Stimulated activated CD4-positive, alpha-beta T cell treated with anti-CD3 and anti-CD28 coated beads, Interleukin-15, amount 100 ng/mL, for 1 hour (primary cell): Measurements from ENCODE around the gene COPS7A.

Experiments
- DNase-seq, 2 donors: peaks; one replicate each; pipeline ENCODE4 v3.0.0-alpha.2; 2020; ENCODE audit warnings: low read depth in 1 of 2, low spot score in 1 of 2

Gene COPS7A, protein sequence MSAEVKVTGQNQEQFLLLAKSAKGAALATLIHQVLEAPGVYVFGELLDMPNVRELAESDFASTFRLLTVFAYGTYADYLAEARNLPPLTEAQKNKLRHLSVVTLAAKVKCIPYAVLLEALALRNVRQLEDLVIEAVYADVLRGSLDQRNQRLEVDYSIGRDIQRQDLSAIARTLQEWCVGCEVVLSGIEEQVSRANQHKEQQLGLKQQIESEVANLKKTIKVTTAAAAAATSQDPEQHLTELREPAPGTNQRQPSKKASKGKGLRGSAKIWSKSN

DNA sequence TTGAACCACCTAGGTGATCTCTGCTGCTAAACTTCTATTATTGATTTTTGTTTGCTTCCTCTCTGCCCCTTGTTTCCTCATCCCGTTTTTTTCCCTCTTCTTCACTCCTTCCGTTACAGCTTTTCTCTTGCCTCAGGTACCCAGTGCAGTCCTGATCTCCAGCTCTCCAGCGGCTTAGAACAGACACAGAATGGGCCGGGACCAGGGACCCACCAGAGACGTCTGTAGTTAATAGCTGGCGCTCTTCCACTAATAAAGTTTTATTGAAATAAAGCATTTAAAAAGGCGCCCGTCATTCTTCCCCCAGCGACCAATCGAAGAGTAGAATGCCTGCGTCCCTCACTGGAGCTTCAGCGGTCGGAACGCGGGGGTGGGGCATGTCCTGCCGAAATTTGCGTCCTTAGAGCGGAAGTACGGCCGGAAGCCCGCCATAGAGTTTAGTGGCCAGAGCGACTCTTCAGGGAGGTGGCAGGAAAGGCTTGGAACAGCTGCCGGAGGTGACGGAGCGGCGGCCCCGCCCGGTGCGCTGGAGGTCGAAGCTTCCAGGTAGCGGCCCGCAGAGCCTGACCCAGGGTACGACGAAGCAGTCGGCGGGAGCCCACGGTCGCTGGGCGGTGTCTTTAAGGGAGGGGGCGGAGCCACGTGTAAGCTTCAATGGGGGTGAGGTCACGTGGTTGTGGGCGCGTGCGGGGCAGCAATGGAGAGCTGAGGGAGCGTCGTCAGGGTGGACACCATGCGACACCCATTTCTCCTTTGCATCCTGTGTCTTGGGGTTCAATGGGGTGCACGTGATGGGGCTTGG, at the start of gene COPS7A:
TSS of gene COPS7A (plus strand) at position 440 of the 802 bp plus-strand sequence. CDS start 611 bp downstream, outside the sequence.
- peak; percentile 85 to 88 for DNase-seq

DNA sequence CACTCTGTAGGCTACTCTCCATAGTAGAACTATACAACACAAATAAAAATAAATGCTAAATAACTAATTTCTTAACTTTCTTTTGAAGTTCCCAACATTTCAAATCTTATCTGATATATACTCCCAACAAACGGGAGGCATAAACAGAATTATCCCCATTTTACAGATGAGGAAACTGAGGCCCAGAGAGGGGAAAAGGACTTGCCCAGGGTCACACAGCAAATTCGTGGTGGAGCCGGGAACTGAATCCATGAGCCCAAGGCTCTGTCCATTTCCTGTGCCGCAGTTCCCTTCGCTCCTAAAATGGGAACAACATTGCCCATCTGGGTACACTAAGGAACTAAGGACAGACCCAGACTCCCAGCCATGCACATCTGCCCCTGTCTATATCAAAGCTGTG, 46.9 kb upstream of the COPS7A start:
- no peak for DNase-seq

DNA sequence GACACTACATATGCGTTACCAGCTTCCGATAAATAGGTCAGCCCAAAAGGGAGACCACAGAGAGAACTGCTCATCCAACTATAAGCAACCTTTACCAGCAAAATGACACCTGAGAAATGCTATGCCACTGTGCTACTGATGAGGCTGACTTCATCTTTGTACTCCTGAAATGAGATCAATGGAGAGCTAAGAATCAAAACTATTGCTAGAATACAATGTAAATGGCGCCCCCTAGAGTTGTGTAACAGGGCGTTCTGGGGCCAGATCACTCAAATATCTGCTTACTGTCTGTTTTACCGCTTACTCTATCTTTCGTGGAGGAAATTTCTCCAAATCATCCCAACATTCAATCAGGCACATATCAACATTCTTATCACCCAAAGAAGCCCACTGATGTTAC, 39.2 kb upstream of the COPS7A start:
- DNase-seq, result no peak

DNA sequence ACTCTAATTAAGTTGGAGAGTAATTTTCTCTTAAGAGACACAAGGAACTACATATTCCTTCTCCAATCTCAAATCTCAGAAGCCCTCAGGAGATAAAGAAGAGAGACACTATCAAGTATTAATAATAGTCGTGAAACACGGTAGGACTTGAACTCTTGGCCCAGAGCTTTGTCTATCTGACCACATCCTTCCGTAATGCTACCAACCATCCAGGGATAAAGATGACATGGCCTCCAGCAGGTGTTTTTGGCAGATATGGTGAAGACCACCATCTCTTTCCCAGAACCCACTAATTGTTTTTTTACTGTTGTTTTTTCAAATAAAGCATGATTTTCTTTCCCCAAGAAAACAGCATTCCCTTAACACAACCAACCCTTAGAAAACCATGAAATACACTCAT, 38.0 kb upstream of the COPS7A start:
- DNase-seq, result no peak

DNA sequence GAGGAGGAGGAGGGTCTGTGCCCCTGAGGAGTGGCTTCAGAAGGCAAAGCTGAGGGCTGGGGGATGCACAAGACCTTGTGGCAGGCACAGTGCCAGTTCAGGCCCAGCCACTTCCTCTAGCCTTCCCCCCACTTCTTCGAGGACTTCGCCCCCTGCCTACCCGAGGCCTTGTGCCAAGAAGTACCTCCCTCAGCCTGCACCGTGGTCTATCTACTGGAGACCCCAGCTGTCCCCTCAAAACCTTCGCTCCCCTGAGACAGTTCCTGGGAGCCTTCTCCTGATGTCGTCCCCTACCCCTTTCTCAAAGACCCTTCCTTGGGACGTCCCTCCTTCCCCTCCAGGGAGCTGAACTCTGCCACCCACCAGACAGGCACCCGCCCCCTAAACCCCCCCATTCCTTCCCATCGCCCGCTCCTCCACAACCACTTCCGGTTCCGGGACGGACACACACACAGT, 35.3 kb upstream of the COPS7A start:
- DNase-seq, result peak in 1 of 2 donors; percentile 9

DNA sequence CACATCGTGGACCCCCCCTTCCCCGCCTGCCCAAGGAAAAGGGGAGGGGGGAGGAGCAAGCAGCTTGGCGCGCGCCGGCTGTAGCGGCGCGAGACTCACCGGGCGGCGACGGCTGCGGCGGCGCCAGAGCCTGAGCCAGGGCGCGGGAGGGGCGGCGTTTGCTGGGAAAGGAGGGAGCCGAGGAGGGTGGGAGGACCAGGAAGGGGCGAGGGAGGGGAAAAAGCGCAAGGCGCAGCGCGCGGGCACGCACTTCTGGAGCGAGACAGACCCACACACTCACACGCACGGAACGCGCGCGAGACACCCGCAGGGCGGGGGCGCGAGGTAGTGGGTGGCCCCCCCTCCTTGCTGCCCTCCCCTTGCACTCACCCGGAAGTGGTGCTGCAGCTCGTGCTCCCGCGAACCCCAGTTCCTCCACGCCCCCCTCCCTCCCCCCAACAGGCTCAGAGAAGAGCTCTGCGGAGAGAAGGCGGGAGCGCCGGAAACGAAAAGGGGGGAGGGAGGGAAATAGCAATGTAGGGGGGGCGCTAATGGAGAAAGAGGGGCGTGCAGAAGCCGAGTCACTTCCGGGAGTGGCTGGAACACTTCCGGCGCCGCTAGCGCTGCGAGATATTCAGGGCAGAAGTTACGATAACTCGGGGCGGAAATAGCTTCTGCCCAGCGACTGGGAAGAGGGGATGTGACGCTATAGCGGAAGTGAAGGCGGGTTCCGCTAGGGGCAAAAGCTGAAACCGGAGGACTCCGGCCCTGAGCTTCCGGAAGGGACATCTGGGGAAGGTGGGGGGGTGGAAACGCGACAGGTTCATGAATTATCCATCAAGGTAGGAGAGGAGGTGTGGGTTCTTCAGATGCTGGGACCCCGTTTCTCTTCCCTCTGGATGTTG, 34.6 kb upstream of the COPS7A start, which contains the start of gene ZNF384:
TSS of gene ZNF384 (minus strand) at position 377 of the 884 bp plus-strand sequence. CDS start 9,855 bp downstream, outside the sequence.
- peak; percentile 85 to 87 for DNase-seq

DNA sequence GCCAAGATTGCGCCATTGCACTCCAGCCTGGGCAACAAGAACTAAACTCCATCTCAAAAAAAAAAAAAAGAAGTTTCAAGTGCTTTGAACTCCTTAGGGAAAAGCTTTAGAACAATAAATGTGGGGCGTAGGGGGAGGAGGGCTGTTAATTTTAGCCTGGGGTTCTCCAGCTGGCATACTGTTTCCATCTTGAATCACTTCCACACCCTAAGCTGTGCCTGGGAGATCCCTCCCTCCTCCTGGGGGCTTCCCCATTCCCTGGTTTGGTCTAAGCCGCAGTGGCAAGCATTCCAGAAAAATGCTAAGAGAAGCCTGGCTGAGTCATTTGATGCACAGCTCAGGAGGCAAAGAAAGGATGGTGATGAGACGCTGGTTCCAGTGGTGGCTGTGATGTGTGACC, 32.4 kb upstream of the COPS7A start:
- DNase-seq, result no peak

DNA sequence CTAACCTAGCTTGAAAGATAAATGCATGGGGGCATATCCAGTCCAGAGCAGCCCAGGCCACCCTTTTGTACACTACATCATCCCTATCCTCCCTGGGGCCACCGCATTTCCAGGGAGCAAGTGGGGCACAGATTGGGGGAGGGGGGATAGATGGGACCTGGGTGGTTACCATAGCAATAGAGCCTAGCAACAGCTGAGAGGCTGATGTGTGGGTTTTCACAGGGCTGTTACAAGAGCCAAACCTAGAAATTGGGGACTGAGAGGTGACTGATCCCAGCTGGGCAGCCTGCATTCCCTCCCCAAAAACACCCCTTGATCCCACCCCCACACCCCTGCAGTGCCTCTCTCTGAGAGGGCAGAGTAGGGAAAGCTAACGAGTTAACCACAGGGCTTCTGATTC, 31.0 kb upstream of the COPS7A start:
- no peak for DNase-seq

DNA sequence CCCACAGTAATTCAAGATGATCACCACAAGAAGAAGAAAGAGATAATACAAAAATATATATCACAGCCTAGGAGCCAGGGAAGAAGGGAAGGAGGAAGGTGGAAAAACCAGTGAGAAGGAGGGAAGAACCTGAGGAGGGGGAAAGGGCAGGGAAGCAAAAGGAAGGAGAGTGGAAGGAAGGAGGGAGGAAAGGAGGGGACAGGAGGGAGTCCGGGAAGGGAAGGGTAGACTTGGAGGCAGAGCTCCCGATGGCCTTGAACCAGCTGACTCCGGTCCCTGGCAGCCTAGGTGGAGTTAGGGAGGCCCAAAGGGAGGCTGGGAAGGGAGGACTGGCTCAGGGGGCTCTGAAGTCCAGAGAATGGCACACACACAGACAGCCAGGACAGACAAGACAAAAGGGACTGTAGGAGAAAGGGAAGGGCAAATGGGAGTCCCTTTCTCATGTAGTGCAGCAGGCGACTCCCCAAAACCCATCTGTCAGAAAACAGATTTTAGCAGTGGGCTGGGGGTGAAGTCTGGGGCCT, 30.0 kb upstream of the COPS7A start:
- no peak for DNase-seq

DNA sequence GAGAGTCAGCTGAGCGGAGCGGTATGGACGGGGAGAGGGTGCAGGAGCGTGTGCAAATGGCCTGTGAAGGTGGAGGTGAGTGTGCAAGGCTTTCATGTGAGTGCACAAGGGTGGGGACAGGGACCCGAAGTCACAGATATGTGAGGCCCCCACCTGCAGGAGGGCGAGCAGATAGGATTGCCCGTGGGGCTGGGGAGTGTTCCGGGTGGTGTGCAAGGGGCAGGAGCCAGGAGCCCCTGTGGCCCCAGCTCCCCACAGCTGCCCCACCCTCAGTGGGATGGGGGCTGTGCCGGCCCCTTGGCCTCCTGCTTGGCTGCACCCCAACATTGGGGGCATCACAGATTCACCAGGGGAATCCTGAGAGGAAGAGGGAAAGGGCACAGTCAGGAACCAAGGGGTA, 29.1 kb upstream of the COPS7A start:
- DNase-seq, result no peak

DNA sequence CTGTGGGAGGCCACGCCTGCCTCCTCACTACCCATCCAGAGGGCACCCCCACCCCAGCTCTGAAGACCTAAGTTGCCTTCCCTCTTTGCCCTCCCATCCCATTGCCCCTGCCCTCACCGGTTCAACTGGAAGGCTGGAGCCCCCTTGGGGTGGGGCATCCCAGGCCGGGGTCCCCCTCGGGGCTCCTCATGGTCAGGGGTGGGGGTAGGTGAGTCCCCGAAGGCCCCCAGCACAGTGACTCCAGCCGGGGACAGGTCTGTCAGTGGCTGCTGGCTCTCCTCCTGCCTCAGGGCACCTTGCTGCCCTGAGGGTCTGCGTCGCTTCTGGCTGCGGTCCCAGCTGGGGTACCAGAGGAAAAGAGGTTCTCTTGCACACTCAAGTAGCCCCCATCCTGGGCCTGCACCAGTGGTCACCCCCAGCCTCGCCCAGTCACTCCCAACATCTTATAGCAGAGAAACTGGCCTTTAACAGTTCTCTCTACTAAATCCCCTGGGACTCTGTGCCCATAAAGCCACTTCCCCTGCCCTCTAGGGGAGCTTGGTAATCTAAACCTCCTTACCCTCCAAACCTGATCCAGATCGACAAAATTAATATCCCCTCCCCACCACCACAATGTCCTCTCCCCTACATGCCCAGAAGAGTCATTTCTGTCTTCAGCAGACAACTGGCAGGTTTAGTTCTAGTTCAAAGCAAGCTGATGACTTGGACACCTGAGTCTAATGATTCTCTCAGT, 28.4 kb upstream of the COPS7A start:
- no peak for DNase-seq

DNA sequence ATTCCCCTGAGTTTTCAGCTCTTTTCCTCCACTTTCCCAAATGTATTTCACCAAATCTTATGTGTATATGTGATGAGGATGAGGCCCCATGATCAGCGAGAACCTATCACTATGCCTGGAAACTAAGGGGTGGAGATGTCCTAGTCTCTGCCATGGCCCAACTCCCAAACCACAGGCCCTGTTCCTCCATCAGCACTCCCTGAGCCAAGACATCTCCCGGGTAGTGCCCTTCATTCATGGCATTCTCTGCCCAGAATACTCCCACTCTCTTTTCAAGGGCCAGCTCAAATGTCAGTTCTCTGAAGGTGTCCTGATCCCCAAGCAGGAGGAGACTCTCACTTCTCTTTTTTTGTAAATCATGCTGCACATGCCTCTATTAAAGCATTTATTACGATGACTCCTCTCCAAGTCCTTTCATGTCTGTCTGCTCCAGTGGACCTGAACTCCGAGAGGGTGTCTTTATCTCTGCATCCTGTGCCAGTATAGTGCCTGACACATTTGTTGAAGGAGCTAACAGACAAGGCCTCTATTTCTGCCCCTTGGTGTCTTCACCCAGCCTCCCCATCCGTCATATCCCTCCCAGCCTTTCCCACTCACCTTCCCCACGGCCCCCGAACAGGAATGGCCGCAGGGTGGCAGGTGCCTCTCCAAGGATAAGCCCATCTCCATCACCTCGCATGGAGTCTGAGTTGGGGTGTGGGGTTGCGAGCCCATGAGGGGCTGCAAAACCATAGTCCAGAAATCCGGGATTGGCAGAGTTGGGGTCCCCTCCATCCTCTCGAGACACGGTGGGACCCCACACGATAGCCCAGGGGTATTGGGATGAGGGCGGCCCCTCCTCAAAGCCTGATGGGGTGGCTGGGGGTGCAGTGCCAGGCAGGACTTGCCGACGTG, 26.9 kb upstream of the COPS7A start:
- DNase-seq, result no peak

DNA sequence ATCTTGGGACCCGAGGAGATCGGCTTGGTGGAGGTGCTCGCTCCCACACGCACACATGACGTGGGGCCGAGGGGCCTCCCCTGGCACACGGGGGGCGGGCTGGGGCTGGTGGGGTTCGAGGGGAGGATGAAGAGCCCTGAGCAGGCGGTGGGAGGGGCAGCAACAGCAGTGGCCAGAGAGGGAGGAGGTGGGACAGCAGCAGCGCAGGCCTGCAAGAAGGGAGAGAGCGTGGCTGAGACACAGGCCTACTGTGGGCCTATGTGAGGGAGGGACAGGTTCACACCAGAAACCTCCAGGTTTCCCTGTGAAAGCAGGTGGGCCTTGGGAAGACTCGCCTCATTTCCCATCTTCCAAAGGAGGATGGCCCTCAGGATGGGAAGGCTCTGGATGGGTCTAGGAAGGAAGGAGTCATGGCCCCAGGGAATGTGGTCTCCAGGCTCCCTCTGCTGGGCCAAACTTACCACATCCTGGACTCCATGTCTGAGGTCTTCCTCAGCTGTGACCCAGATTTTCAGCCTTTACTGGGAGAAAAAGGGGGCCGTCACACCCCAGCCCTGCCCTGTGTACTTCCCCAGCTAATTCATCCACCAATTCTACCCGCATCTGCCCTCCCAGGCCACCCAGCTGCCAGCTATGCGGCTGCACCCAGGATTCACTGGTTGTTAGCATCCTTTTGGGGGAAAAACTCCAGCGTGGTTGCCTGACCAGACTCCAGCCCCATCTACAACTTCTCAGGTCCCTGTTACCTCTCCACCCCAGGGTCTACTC, 26.1 kb upstream of the COPS7A start:
- no peak for DNase-seq

DNA sequence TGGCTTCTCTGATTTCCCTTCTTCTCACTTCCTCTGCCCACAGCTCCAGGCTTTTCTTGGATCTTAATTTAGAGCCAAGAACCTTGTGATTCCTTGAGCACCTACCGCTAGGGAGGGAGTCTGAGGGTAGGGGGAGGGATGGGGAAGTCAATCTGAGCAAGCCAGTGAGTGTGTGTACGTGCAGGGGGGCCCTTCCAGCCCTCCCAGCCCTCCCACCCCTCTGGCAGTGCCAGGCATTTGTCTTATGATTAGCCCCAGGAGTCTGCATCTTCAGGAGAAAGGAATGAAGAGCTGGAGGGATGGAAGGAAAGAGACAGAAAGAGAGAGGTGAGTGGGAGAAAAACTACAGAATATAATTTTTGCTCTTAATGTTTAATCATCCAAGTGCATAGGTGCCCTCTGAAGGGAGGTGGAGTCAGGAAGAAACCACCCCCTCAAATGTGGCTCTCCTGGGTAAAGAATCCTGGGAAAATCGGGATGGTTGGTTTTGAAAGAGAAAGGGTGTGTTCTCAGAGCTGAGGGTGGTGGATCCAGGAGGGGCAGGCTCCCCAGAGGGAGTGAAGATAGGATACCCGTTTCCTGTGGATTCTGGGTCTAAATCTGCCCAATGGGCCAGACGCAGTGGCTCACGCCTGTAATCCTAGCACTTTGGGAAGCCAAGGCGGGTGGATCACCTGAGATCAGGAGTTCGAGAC, 25.3 kb upstream of the COPS7A start:
- DNase-seq, result no peak

DNA sequence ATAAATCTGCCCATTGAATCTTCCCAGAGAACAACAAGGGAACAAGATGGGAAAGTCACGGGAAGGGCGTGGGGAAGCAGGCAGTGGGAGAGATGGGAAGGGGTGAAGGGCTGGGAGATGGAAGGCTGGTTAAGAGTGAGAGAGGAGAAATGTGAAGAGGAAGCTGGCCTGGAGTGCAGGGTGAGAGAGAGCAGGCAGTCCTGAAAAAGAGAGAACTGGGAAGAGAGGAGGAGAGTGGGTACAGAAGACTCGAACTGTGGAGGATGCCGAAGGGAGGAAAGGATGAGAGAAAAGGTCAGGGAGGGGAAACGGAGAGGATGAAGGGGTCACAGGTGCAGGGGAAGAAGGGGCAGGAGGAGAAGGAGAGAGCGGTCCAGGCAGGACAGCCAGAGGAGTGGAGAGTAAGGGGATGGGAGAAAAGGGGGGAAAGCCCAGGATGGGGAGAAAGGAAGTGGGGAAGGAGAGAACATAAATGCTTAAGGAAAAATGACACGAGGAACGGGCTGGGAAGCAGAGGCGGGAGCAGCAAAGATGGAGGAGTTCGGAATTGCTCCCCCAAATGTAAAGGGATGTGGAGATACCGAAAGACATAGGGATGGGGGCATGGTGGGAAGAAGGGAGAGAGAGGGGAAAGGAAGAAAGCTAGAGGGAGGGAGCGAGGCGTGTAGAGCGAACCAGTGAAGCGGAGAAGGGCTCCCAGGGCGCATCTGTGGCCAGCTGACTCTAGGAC, 24.4 kb upstream of the COPS7A start:
- DNase-seq, result no peak

DNA sequence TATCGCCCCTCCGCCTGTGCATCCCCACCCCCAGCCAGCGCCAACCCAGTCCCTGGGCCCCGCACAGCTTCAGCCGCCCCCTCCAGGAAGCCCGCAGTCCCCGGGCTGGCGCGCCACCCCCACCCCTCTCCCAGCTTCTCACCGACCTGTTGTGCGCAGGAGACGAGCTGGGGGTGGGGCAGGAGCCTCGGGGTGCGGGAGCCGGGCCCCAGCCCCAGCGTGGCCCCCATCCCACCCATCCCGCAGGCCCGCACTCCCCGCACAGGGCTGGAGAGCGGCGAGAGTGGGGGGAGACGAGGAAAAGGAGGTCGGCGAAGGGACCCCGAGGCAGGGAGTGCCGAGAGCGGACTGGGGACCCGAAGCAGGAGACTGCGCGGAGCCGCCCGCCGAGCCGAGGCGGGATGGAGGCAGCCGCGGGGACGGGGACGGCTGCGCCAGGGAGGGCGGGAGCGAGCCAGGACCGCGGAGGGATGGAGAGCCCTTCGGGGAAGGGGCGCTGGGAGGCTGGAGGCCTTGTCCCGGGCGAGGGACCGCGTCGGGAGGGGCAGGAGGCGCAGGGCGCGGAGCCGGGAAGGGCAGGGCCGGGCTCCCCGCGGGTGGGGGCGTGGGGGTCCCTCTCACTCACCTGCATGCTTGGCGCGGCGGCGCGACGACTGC, 23.7 kb upstream of the COPS7A start:
- no peak for DNase-seq

DNA sequence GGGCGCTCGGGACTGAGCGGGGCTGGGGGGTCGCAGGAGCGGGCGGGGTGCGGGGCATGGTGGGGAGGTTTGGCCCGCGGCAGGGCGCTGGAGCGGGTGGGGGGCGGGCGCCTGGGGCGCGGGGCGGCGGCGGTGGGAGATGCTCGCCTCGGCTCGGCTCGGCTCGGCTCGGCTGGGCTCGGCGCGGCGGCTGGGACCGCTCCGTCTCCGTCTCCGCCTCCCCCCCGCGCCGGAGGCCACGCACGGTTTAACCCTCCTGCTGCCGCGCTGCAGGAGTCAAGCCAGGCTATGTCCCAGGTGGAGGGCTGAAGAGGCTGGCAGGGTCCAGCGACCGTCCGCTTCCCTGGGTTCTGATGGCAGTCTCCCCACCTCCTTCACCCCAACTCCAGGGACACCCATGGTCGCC, 23.2 kb upstream of the COPS7A start, which contains the start of gene PIANP:
TSS of gene PIANP (minus strand) at position 170 of the 406 bp plus-strand sequence. CDS start 2,754 bp downstream, outside the sequence.
- peak in 1 of 2 donors; percentile 38 for DNase-seq
